ENCODE data around the gene FOXA3. TPM values are rescaled to one million over a fixed set of nuclear protein-coding genes. Genes with fewer than 3 reads are reported as not detected.

Gene FOXA3
- total and polyA plus RNA-seq, 7 donors, result 0.49 to 72.8 (median 42.6) TPM; not detected in 3

DNA sequence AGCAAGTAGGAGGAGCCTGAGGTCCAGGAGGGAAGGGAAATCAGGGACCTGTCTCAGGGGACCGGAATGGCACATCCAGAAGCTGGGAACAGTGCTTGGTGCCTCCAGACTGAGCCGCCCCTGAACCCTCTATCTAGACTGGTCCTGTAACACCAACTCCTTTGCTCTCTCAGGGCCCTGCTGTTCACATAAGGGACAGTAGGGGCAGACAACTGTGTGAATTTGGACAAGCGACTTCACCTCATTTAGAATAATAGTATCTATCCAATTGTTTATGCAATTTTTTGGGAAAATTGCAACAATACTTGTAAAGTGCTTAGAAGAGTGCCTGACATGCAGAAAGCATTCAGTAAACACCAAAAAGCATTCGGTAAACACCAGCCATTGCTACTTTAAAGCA is 15.2 kb upstream of the FOXA3 start:
- Histone ChIP-seq H3K36me3 (peaks cover 32 to 100% (median 73%) of the 10 kb centered on the region in 4 donors), H3K9me3 (no peaks in the 10 kb centered on the region), H3K4me3 (no peak overlapping the region), H3K27ac (no peak overlapping the region), H3K27me3 (no peaks in the 10 kb centered on the region), H3K4me1 (no peaks in the 10 kb centered on the region)
- no peak for DNase-seq
- WGBS, 2 donors, result 92 to 94% methylated on average over 4 of the region's 4 CpGs
- intact Hi-C loops (cut with DNase I), result no loop called here
- TF ChIP-seq EP300 (IDR thresholded peaks at IDR 0.05), result no peak
- no peak for TF ChIP-seq POLR2A (IDR thresholded peaks at IDR 0.05)
- TF ChIP-seq POLR2AphosphoS5 (IDR thresholded peaks at IDR 0.05), result no peak
- no peak for TF ChIP-seq CTCF (IDR thresholded peaks at IDR 0.05)

- Histone ChIP-seq H3K4me3 (no peak overlapping the region), H3K36me3 (peaks cover 30 to 80% (median 53%) of the 10 kb centered on the region in 4 donors), H3K27me3 (no peaks in the 10 kb centered on the region), H3K27ac (no peak overlapping the region), H3K9me3 (no peaks in the 10 kb centered on the region), H3K4me1 (no peaks in the 10 kb centered on the region)
- WGBS, 2 donors, result 94 to 95% methylated on average over 10 of the region's 10 CpGs
- intact Hi-C loops (cut with DNase I), result no loop called here
- TF ChIP-seq CTCF (IDR thresholded peaks at IDR 0.05), result no peak
- TF ChIP-seq POLR2A (IDR thresholded peaks at IDR 0.05), result no peak
- no peak for TF ChIP-seq EP300 (IDR thresholded peaks at IDR 0.05)
- no peak for TF ChIP-seq POLR2AphosphoS5 (IDR thresholded peaks at IDR 0.05)
- DNase-seq, result no peak
These were observed 11.9 kb upstream of the FOXA3 start for GRCh38 chr19:45852145-45852750.

GRCh38 chr19:45852983-45853382 is 11.1 kb upstream of the FOXA3 start:
- Histone ChIP-seq H3K4me3 (no peak overlapping the region), H3K9me3 (no peaks in the 10 kb centered on the region), H3K36me3 (peaks cover 22 to 74% (median 46%) of the 10 kb centered on the region in 4 donors), H3K4me1 (no peaks in the 10 kb centered on the region), H3K27ac (no peak overlapping the region), H3K27me3 (no peaks in the 10 kb centered on the region)
- TF ChIP-seq CTCF (IDR thresholded peaks at IDR 0.05) (no peak), POLR2A (IDR thresholded peaks at IDR 0.05) (no peak), EP300 (IDR thresholded peaks at IDR 0.05) (no peak), POLR2AphosphoS5 (IDR thresholded peaks at IDR 0.05) (no peak)
- intact Hi-C loops (cut with DNase I), result no loop called here
- no peak for DNase-seq
- WGBS, 2 donors, result 79 to 87% methylated on average over 7 of the region's 7 CpGs

GRCh38 chr19:45854167-45854778 is 9.9 kb upstream of the FOXA3 start:
- no peaks in the 10 kb centered on the region for H3K9me3 ChIP-seq
- no peaks in the 10 kb centered on the region for H3K27me3 ChIP-seq
- no peaks in the 10 kb centered on the region for H3K4me1 ChIP-seq
- TF ChIP-seq POLR2AphosphoS5 (IDR thresholded peaks at IDR 0.05) (no peak), EP300 (IDR thresholded peaks at IDR 0.05) (no peak), POLR2A (IDR thresholded peaks at IDR 0.05) (no peak), CTCF (IDR thresholded peaks at IDR 0.05) (no peak)
- no peak for DNase-seq
- peaks cover 12 to 74% (median 38%) of the 10 kb centered on the region in 4 donors for H3K36me3 ChIP-seq
- H3K27ac ChIP-seq, result no peak overlapping the region
- no peak overlapping the region for H3K4me3 ChIP-seq
- 89 to 97% methylated on average over 16 of the region's 16 CpGs for WGBS, 2 donors
- intact Hi-C loops (cut with DNase I), result no loop called here
